ENCODE measurements around the gene PRDM9.
"Not testable (repeated sequence)": the region's sequence is repeated elsewhere in the genome, so short reads cannot be mapped to it uniquely, and the experiment has no call there.

The PRDM9 gene

GRCh38 chr5:23527216-23527920 lies 20.0 kb downstream of the PRDM9 start:
- DNase-seq (ENCODE audit: low read depth in 4 of 4, low spot score in 1 of 4) = not testable (repeated sequence)

GRCh38 chr5:23528677-23529076 lies 21.3 kb downstream of the PRDM9 start:
- DNase-seq (ENCODE audit: low read depth in 4 of 4, low spot score in 1 of 4) = no peak

DNA sequence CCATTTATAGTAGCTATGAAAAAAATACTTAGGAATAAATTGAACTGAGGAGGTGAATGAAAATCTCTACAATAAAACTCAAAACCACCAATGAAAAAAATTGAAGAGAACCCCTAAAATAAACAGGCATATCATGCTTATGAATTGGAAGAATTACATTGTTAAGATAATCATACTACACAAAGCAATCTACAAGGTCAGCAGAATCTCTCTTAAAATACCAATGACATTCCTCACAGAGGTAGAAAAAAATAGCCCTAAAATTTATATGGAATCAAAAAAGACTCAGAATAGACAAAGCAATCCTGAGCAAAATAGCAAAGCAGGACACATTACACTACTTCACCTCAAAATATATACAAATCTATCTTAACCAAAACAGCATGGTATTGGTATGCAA lies 23.2 kb downstream of the PRDM9 start:
- DNase-seq (ENCODE audit: low read depth in 4 of 4, low spot score in 1 of 4) = no peak

DNA sequence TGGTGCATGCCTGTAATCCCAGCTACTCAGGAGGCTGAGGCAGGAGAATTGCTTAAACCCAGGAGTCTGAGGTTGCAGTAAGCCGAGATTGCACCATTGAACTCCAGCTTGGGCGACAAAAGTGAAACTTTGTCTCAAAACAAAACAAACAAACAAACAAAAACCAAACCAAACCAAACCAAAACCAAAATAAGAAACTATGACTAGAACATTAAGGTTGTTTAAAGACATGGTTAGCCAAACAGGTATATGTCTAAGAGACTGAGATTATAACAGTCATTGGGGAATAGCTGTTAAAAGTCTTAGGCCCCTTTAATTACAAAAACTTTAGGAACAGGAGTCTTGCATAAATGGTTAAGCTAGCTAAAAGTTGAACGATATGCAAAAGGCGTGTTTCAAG lies 63.6 kb downstream of the PRDM9 start:
- no peak for DNase-seq (ENCODE audit: low read depth in 4 of 4, low spot score in 1 of 4)
